ENCODE measurements around the gene C5orf58. TPM values are rescaled to one million over a fixed set of nuclear protein-coding genes. Genes with fewer than 3 reads are reported as not detected.

Gene C5orf58
- total and polyA plus RNA-seq, 7 donors: not detected

DNA sequence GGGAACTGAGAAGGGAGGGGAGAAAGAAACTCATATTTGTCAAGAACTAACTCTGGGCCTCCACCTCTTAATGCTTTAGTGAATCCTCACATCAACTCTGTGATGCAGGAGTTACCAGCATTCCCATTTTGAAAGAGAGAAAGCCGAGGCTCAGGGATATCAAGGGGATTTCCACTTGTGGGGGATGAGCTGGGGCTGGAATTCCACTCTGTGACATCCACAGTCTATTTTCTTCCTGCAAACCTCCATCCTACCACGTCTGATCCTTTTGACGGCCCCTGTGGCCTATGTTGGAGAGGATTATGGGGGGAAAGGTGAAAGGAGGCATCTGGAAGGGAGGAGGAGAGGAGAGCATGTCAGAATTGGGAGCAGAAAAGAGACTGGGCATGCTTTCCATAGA lies 55.8 kb downstream of the C5orf58 start:
- 43 to 65% methylated on average over 3 of the region's 3 CpGs for WGBS, 2 donors
- Histone ChIP-seq H3K36me3 (no peaks in the 10 kb centered on the region), H3K4me3 (no peak overlapping the region), H3K27ac (peak overlapping the region; percentile 47 to 62 (median 51)), H3K27me3 (no peaks in the 10 kb centered on the region), H3K9me3 (no peaks in the 10 kb centered on the region), H3K4me1 (peaks cover 0 to 15% (median 9%) of the 10 kb centered on the region in 4 donors)
- intact Hi-C loops (cut with DNase I): no loop called here
- TF ChIP-seq, protein P1, sequence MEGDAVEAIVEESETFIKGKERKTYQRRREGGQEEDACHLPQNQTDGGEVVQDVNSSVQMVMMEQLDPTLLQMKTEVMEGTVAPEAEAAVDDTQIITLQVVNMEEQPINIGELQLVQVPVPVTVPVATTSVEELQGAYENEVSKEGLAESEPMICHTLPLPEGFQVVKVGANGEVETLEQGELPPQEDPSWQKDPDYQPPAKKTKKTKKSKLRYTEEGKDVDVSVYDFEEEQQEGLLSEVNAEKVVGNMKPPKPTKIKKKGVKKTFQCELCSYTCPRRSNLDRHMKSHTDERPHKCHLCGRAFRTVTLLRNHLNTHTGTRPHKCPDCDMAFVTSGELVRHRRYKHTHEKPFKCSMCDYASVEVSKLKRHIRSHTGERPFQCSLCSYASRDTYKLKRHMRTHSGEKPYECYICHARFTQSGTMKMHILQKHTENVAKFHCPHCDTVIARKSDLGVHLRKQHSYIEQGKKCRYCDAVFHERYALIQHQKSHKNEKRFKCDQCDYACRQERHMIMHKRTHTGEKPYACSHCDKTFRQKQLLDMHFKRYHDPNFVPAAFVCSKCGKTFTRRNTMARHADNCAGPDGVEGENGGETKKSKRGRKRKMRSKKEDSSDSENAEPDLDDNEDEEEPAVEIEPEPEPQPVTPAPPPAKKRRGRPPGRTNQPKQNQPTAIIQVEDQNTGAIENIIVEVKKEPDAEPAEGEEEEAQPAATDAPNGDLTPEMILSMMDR (IDR thresholded peaks at IDR 0.05): no peak
- TF ChIP-seq POLR2A (IDR thresholded peaks at IDR 0.05): no peak
- TF ChIP-seq POLR2AphosphoS5 (IDR thresholded peaks at IDR 0.05): no peak
- TF ChIP-seq EP300 (IDR thresholded peaks at IDR 0.05): no peak
- no peak for DNase-seq

GRCh38 chr5:170289121-170289520 lies 56.3 kb downstream of the C5orf58 start:
- H3K36me3 ChIP-seq: no peaks in the 10 kb centered on the region
- intact Hi-C loops (cut with DNase I): no loop called here
- peak overlapping the region; percentile 43 to 62 (median 55) for H3K27ac ChIP-seq
- no peaks in the 10 kb centered on the region for H3K27me3 ChIP-seq
- H3K4me3 ChIP-seq: no peak overlapping the region
- 76 to 86% methylated on average over 3 of the region's 3 CpGs for WGBS, 2 donors
- no peaks in the 10 kb centered on the region for H3K9me3 ChIP-seq
- DNase-seq: peak; percentile 48
- TF ChIP-seq POLR2AphosphoS5 (IDR thresholded peaks at IDR 0.05): no peak
- TF ChIP-seq, protein P1 (IDR thresholded peaks at IDR 0.05): no peak
- TF ChIP-seq EP300 (IDR thresholded peaks at IDR 0.05): no peak
- TF ChIP-seq POLR2A (IDR thresholded peaks at IDR 0.05): no peak
- peaks cover 0 to 15% (median 9%) of the 10 kb centered on the region in 4 donors for H3K4me1 ChIP-seq

GRCh38 chr5:170289764-170290163 lies 57.0 kb downstream of the C5orf58 start:
- H3K4me1 ChIP-seq: peaks cover 0 to 15% (median 9%) of the 10 kb centered on the region in 4 donors
- TF ChIP-seq POLR2AphosphoS5 (IDR thresholded peaks at IDR 0.05): peak in 2 of 4 donors; percentile 12 to 48
- TF ChIP-seq, protein P1 (IDR thresholded peaks at IDR 0.05): no peak
- H3K4me3 ChIP-seq: no peak overlapping the region
- peak; percentile 76 for DNase-seq
- WGBS, 2 donors: 43 to 73% methylated on average over 4 of the region's 4 CpGs
- H3K27ac ChIP-seq: peak overlapping the region in 3 of 4 donors; percentile 14 to 62 (median 50)
- no peaks in the 10 kb centered on the region for H3K9me3 ChIP-seq
- no peaks in the 10 kb centered on the region for H3K36me3 ChIP-seq
- intact Hi-C loops (cut with DNase I): no loop called here
- no peaks in the 10 kb centered on the region for H3K27me3 ChIP-seq

- H3K9me3 ChIP-seq: no peaks in the 10 kb centered on the region
- TF ChIP-seq POLR2A (IDR thresholded peaks at IDR 0.05) (no peak), POLR2AphosphoS5 (IDR thresholded peaks at IDR 0.05) (no peak), EP300 (IDR thresholded peaks at IDR 0.05) (no peak)
- TF ChIP-seq, protein P1 (IDR thresholded peaks at IDR 0.05): no peak
- intact Hi-C loops (cut with DNase I): no loop called here
- no peaks in the 10 kb centered on the region for H3K36me3 ChIP-seq
- peaks cover 0 to 15% (median 9%) of the 10 kb centered on the region in 4 donors for H3K4me1 ChIP-seq
- peak overlapping the region in 3 of 4 donors; percentile 14 to 50 (median 31) for H3K27ac ChIP-seq
- 72 to 73% methylated on average over 3 of the region's 3 CpGs for WGBS, 2 donors
- H3K4me3 ChIP-seq: no peak overlapping the region
- no peak for DNase-seq
- H3K27me3 ChIP-seq: no peaks in the 10 kb centered on the region
Observed at GRCh38 chr5:170290498-170290897, 57.7 kb downstream of the C5orf58 start.
